Keratinocyte (primary cell): ENCODE results near the gene SLC25A28. TPM values are rescaled to one million over a fixed set of nuclear protein-coding genes. Genes with fewer than 3 reads are reported as not detected.

Experiments used
- DNase-seq: peaks from one replicate; pipeline ENCODE4 v3.0.0-alpha.2; 2011; ENCODE audit warnings: low read depth, missing footprints, low spot score
- FAIRE-seq: peaks from 2 replicates; lab custom pipeline; 2011; peaks lifted over from hg19 to GRCh38; lab: Jason Lieb, UNC
- H2AFZ ChIP-seq: 2 replicates; pipeline ENCODE4 v1.6.0; 2012; ENCODE audit warnings: low read length, control low read depth, inconsistent platforms; ENCODE audit not compliant: control insufficient read depth
- H3K27ac ChIP-seq: 2 replicates; pipeline ENCODE4 v1.5.1; 2011; ENCODE audit warnings: low read length; ENCODE audit not compliant: control insufficient read depth, insufficient read depth
- H3K27me3 ChIP-seq: 3 replicates; pipeline ENCODE4 v1.6.0; 2011; ENCODE audit warnings: low read length; ENCODE audit not compliant: control insufficient read depth, insufficient read depth; ENCODE audit errors: extremely low read depth
- H3K36me3 ChIP-seq, 2 experiments: 2 replicates in 1 of 2; 3 replicates in 1 of 2; pipeline ENCODE4 v1.5.1; 2011; ENCODE audit warnings: low read length in 2 of 2, mild to moderate bottlenecking in 1 of 2; ENCODE audit not compliant: control insufficient read depth in 2 of 2, insufficient read depth in 2 of 2; ENCODE audit errors: extremely low read depth in 1 of 2
- H3K4me1 ChIP-seq: 3 replicates; pipeline ENCODE4 v1.5.1; 2011; ENCODE audit warnings: low read length; ENCODE audit not compliant: control insufficient read depth, insufficient read depth; ENCODE audit errors: extremely low read depth
- H3K4me2 ChIP-seq: 3 replicates; pipeline ENCODE4 v1.6.0; 2011; ENCODE audit warnings: low read depth, low read length; ENCODE audit not compliant: control insufficient read depth, insufficient read depth; ENCODE audit errors: extremely low read depth
- H3K4me3 ChIP-seq, 3 experiments: fragments of 200-600 bp in 1 of 3; sonication (generic) in 1 of 3; 2 replicates in 2 of 3; 3 replicates in 1 of 3; pipeline ENCODE4 v1.5.1; 2011 to 2016; ENCODE audit warnings: low read length in 3 of 3, mild to moderate bottlenecking in 3 of 3, control low read depth in 2 of 3, inconsistent platforms in 1 of 3, low read depth in 1 of 3, mixed read lengths in 1 of 3, mixed run types in 1 of 3, moderate library complexity in 1 of 3; ENCODE audit not compliant: control insufficient read depth in 2 of 3, insufficient read depth in 2 of 3; ENCODE audit errors: extremely low read depth in 1 of 3
- H3K79me2 ChIP-seq: 2 replicates; pipeline ENCODE4 v1.6.0; 2012; ENCODE audit warnings: low read length; ENCODE audit not compliant: control insufficient read depth, insufficient read depth
- H3K9ac ChIP-seq: 3 replicates; pipeline ENCODE4 v1.6.0; 2011; ENCODE audit warnings: low read length; ENCODE audit not compliant: control insufficient read depth, insufficient read depth; ENCODE audit errors: extremely low read depth
- H3K9me1 ChIP-seq: 3 replicates; pipeline ENCODE4 v1.6.0; 2011; ENCODE audit warnings: low read length; ENCODE audit not compliant: control insufficient read depth, insufficient read depth; ENCODE audit errors: extremely low read depth
- H3K9me3 ChIP-seq: 2 replicates; pipeline ENCODE4 v1.5.1; 2012; ENCODE audit warnings: low read depth, low read length; ENCODE audit not compliant: control insufficient read depth
- H4K20me1 ChIP-seq: 3 replicates; pipeline ENCODE4 v1.6.0; 2011; ENCODE audit warnings: low read length; ENCODE audit not compliant: control insufficient read depth, insufficient read depth; ENCODE audit errors: extremely low read depth
- EZH2 ChIP-seq: IDR thresholded peaks from one replicate; pipeline ENCODE4 v1.6.1; 2012; ENCODE audit warnings: inconsistent platforms, mild to moderate bottlenecking, low read length, moderate library complexity
- dilution Hi-C: fragments of 300-500 bp; cut with MboI; formaldehyde crosslinking; loops from one replicate; pipeline ENCODE4 v1.7.0; 2020; ENCODE audit warnings: low sequenced_read_pairs; ENCODE audit not compliant: extremely low pct_ligation_motif_present
- polyA plus RNA-seq, 5 experiments: library from polyadenylated mRNA; depleted of rRNA in 3 of 5; stranded (reverse) in 3 of 5; stranded (forward) in 1 of 5; unstranded in 1 of 5; fragments of >200 nt; gene quantifications; 1 replicate in 1 of 5; 2 replicates in 3 of 5; 3 replicates in 1 of 5; pipeline versions ENCODE4 v1.2.1 to v1.2.3, GENCODE V29; 2011 to 2012; ENCODE audit warnings: missing spikeins in 2 of 5, low read depth in 1 of 5, low replicate concordance in 1 of 5
- TF ChIP-seq, protein P1 (sequence below), 3 experiments: IDR thresholded peaks in 1 of 3; conservative IDR thresholded peaks in 1 of 3; optimal IDR thresholded peaks in 1 of 3; 2 replicates in 2 of 3; 3 replicates in 1 of 3; pipeline versions ENCODE3 to v1.5.1; 2011; ENCODE audit warnings: low read length in 3 of 3, mild to moderate bottlenecking in 3 of 3, moderate library complexity in 2 of 3, control low read depth in 1 of 3, inconsistent platforms in 1 of 3; ENCODE audit not compliant: insufficient read depth in 2 of 3; ENCODE audit errors: extremely low read depth in 1 of 3

SLC25A28 gene
- polyA plus RNA-seq, 1 donor (not counting 4 experiments of a cell fraction or from before 2014, with no cell fraction given), result 52.3 TPM

DNA sequence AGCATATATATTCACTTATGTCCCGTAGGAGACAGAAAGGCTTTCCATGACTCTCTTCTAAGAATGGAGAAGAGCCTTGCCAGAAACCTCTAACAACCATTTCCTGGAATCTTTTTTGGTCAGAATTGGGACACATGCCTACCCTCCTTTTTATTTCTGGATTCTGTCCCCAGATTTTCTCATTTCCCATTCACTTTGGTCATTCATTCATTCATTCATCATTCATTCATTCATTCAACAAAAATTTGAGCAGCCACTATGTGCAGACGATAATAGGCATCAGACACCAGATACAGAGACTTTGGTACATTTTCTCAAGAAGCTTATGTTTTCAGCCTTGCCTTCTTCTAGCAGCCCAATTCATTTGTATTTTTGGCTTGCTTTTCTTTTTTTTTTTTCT is 45.1 kb upstream of the SLC25A28 start:
- H4K20me1 ChIP-seq, result no peaks in the 10 kb centered on the region
- H3K27ac ChIP-seq, result no peak overlapping the region
- no peaks in the 10 kb centered on the region for H3K9me3 ChIP-seq
- no peak overlapping the region for H2AFZ ChIP-seq
- TF ChIP-seq, protein P1, sequence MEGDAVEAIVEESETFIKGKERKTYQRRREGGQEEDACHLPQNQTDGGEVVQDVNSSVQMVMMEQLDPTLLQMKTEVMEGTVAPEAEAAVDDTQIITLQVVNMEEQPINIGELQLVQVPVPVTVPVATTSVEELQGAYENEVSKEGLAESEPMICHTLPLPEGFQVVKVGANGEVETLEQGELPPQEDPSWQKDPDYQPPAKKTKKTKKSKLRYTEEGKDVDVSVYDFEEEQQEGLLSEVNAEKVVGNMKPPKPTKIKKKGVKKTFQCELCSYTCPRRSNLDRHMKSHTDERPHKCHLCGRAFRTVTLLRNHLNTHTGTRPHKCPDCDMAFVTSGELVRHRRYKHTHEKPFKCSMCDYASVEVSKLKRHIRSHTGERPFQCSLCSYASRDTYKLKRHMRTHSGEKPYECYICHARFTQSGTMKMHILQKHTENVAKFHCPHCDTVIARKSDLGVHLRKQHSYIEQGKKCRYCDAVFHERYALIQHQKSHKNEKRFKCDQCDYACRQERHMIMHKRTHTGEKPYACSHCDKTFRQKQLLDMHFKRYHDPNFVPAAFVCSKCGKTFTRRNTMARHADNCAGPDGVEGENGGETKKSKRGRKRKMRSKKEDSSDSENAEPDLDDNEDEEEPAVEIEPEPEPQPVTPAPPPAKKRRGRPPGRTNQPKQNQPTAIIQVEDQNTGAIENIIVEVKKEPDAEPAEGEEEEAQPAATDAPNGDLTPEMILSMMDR (optimal IDR thresholded peaks at IDR 0.05 in 1 of 3, IDR thresholded peaks at IDR 0.05 in 1 of 3, conservative IDR thresholded peaks at IDR 0.05 in 1 of 3; ENCODE audit: extremely low read depth in 1 of 3, insufficient read depth in 2 of 3, low read length in 3 of 3), result no peak
- no peak for TF ChIP-seq EZH2
- H3K4me2 ChIP-seq, result no peak overlapping the region
- no peak overlapping the region for H3K4me3 ChIP-seq
- dilution Hi-C loops, result no loop called here
- DNase-seq (no peak), FAIRE-seq (no peak)
- H3K79me2 ChIP-seq, result peaks cover 40% of the 10 kb centered on the region
- H3K4me1 ChIP-seq, result peaks cover 41% of the 10 kb centered on the region
- no peak overlapping the region for H3K9ac ChIP-seq
- H3K36me3 ChIP-seq, result peaks cover 9 to 26% of the 10 kb centered on the region in 2 experiments
- H3K9me1 ChIP-seq, result no peaks in the 10 kb centered on the region
- no peaks in the 10 kb centered on the region for H3K27me3 ChIP-seq

DNA sequence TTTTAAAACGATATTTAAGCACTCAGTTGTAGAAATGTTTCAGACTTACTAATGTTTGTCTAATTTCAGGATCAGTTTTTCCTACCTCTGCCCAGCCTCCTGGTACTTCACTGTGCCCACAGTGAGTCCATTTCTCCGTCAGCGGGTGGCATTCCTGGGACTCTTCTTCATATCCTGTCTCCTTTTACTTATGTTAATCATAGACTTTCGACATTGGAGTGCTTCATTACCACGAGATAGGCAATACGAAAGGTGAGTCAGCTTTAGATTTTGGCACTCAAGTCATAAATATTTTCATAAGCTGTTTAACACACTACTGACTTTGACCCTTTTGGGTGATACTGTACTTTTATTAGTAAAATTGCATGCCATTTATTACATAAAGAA is 41.1 kb upstream of the SLC25A28 start:
- Histone ChIP-seq H3K4me1 (peaks cover 47% of the 10 kb centered on the region), H3K36me3 (peaks cover 6 to 21% of the 10 kb centered on the region in 2 experiments), H3K9me3 (no peaks in the 10 kb centered on the region), H3K27ac (peak overlapping the region; percentile 95), H3K4me3 (peak overlapping the region; percentile 86 to 99 (median 87)), H3K27me3 (no peaks in the 10 kb centered on the region), H3K4me2 (peak overlapping the region; percentile 90), H3K9me1 (no peaks in the 10 kb centered on the region), H4K20me1 (no peaks in the 10 kb centered on the region), H3K9ac (peak overlapping the region; percentile 98), H2AFZ (no peak overlapping the region), H3K79me2 (peaks cover 53% of the 10 kb centered on the region)
- DNase-seq, result no peak
- dilution Hi-C loops, result no loop called here
- peak; percentile 79 for FAIRE-seq
- no peak for TF ChIP-seq EZH2
- TF ChIP-seq, protein P1 (optimal IDR thresholded peaks at IDR 0.05 in 1 of 3, IDR thresholded peaks at IDR 0.05 in 1 of 3, conservative IDR thresholded peaks at IDR 0.05 in 1 of 3; ENCODE audit: extremely low read depth in 1 of 3, insufficient read depth in 2 of 3, low read length in 3 of 3), result no peak
